GM12873 (cell line): ENCODE data around the gene GALR3.
A peak's percentile ranks its signal among the peaks of the same experiment; 100 is the strongest.

ENCODE experiments used
- CTCF ChIP-seq: IDR thresholded peaks from 2 replicates; pipeline ENCODE4 v1.5.1; 2012; ENCODE audit warnings: low read depth, mild to moderate bottlenecking, moderate library complexity, low read length, control low read depth; ENCODE audit not compliant: insufficient read depth; ENCODE audit errors: missing control alignments

GALR3 gene

GRCh38 chr22:37812869-37813678 lies 10.1 kb upstream of the GALR3 start:
- TF ChIP-seq CTCF, result no peak

GRCh38 chr22:37815593-37815992 lies 7.6 kb upstream of the GALR3 start:
- no peak for TF ChIP-seq CTCF

GRCh38 chr22:37816543-37817180 lies 6.5 kb upstream of the GALR3 start:
- no peak for TF ChIP-seq CTCF

GRCh38 chr22:37817705-37818408 lies 5.3 kb upstream of the GALR3 start:
- peak; percentile 96 for TF ChIP-seq CTCF

- peak; percentile 49 for TF ChIP-seq CTCF
These were observed 4.6 kb upstream of the GALR3 start for GRCh38 chr22:37818409-37819104.

- TF ChIP-seq CTCF, result no peak
These were observed 4.1 kb upstream of the GALR3 start for GRCh38 chr22:37819105-37819433.

- TF ChIP-seq CTCF, result no peak
These were observed 2.8 kb upstream of the GALR3 start for GRCh38 chr22:37820350-37820749.
